Fibroblast of the aortic adventitia (primary cell): ENCODE measurements around the gene SCMH1. TPM values are rescaled to one million over a fixed set of nuclear protein-coding genes. Genes with fewer than 3 reads are reported as not detected.

Source experiments
- DNase-seq: peaks from one replicate; pipeline ENCODE4 v3.0.0-alpha.2; 2010; ENCODE audit warnings: low read depth
- H3K4me3 ChIP-seq: 2 replicates; pipeline ENCODE4 v1.5.1; 2011; ENCODE audit warnings: low read depth, mild to moderate bottlenecking, control low read depth, low read length, moderate library complexity
- total RNA-seq: library from RNA; depleted of rRNA; stranded (reverse); fragments of >200 nt; gene quantifications from 2 replicates; pipeline ENCODE4 v1.2.3, GENCODE V29; 2012; ENCODE audit warnings: low replicate concordance
- TF ChIP-seq, protein P1 (sequence below): IDR thresholded peaks from 2 replicates; pipeline ENCODE4 v1.5.1; 2011; ENCODE audit warnings: mild to moderate bottlenecking, low read length, control low read depth, inconsistent platforms; ENCODE audit not compliant: insufficient read depth

Gene SCMH1
- total RNA-seq, 1 donor, result 12.1 TPM

DNA sequence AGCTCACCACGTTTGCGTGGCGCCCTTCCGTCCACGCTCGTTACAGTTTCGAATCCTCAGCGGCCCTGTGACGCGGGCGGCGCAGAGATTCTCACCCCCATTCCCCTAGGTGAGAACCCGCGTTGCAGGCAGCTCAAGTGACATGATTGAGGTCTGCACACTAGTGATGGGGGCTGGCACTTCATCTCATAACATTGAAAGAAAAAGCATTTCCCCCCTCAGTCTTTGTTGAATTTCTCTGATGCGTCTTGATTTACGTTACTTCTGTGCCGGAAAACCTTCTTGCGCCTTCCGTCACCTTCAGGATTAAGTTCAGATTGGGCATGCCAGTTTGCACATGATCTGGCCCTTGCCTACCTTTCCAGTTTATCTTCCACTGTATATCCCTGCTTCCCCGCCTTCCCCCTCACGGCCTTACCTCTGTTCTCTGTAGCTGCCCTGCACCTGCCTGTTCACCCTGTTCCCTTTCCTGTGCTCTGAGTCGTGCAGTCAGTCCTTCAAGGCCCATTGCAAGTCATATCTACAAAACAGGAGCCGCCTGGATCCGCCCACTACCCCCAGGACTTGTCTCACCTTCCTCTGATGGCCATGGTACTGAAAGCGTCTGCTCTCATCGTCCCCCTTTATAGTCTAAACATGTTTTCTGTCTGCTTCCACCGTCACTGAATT is 261.5 kb downstream of the SCMH1 start:
- H3K4me3 ChIP-seq, result peak overlapping the region; percentile 83
- DNase-seq, result peak; percentile 16
- TF ChIP-seq, protein P1, sequence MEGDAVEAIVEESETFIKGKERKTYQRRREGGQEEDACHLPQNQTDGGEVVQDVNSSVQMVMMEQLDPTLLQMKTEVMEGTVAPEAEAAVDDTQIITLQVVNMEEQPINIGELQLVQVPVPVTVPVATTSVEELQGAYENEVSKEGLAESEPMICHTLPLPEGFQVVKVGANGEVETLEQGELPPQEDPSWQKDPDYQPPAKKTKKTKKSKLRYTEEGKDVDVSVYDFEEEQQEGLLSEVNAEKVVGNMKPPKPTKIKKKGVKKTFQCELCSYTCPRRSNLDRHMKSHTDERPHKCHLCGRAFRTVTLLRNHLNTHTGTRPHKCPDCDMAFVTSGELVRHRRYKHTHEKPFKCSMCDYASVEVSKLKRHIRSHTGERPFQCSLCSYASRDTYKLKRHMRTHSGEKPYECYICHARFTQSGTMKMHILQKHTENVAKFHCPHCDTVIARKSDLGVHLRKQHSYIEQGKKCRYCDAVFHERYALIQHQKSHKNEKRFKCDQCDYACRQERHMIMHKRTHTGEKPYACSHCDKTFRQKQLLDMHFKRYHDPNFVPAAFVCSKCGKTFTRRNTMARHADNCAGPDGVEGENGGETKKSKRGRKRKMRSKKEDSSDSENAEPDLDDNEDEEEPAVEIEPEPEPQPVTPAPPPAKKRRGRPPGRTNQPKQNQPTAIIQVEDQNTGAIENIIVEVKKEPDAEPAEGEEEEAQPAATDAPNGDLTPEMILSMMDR, result no peak

DNA sequence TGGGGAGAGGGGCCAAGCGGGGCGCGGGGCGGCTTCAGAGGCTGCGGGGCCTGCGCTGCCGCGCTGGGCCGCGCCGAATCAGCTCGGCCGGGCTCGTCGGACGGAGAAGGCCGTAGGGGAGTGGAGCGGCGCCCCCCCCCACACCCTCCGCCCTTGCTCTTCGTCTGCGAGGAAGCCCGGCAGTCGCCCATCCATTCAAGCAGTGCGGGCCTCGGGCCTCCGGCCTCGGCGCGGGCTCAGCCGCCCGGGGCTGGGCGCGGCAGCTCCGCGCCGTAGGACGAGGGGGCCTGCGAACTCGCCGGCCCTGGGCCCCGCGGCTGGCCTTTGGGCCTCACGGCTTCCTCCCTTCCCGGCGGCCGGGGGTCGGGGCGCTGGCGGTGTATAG is 262.0 kb downstream of the SCMH1 start:
- no peak for DNase-seq
- H3K4me3 ChIP-seq, result peak overlapping the region; percentile 83
- TF ChIP-seq, protein P1, result no peak

DNA sequence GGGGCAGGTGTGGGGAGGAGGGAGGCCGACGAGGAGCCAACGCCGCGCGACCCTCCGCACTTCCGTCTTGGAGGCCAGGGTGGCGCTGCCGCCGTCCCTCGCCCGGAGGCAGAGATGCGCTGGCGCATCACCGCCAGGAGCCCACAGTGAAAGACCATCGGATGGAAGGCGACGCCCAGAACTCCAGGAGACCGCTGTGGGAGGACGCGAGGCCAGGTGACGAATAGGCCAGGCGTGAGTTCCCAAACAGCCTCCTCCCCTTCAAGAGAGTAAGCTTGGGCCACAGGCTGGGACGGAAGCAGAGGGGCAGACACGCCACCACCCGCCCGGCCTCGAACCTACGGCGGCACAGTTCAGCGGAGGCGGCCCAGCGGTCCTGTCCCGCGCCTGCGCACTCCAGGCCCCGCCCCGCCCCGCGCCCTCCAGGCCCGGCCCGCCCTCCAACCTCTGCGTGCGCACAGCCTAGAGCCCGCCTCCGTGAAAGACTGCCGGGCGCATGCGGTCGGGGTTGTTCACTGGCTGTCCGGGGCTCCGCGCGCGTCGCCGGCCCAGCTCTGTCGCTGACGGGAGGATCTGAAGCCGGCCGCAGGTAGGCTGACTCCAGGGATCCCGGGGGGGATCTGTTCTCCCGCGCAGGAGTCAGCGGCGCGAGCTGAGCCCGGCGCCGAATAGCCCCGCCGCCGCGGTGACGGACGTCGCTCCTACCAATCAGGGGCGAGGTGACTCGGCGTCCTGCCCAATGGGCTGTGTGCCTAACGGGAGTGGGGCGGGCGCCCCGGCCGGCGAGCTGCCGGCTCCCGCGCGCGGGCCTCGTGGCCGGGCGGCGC is 262.7 kb downstream of the SCMH1 start, which contains the start of gene CTPS1:
CTPS1 (plus strand) TSS at position 456 of the 827 bp plus-strand sequence. CDS start 3,595 bp downstream, outside the sequence.
- TF ChIP-seq, protein P1, result peak; percentile 23
- DNase-seq, result peak; percentile 92
- peak within 1 kb of the TSS; percentile 83 for H3K4me3 ChIP-seq

DNA sequence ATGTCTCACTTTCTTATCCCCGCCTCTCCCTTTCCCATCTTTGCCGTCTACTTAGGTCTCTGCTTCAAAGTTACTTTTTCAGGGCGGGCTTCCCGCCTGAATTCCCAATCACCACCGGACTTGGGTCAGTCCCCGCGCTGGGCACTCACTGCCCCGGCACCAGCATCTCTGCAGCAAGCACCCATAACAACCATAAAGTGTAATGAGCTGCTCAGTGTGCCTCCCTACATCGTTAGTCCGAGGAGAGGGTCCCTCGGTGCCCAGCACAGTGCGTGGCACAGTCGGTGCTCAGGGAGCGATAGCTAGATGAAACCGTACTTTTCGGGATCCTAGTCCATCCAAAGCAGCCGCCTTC is 263.2 kb downstream of the SCMH1 start:
- peak overlapping the region; percentile 83 for H3K4me3 ChIP-seq
- TF ChIP-seq, protein P1, result no peak
- DNase-seq, result no peak

DNA sequence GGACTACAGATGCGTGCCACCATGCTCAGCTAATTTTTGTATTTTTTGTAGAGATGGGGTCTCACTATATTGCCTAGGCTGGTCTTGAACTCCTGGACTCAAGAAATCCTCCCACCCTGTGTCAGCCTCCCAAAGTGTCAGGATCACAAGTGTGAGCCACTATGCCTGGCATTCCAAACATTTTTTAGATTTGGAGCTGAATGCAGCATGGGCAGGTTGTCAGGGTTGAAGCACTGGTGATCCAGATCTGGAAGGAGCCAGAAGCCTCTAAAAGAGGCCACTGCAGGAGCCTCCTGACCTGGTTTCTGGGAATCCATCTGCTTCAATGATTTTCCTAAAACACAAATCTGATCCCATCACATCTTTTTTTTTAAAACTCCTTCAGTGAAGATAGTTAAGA is 264.4 kb downstream of the SCMH1 start:
- TF ChIP-seq, protein P1, result no peak
- peak; percentile 55 for DNase-seq
- no peak overlapping the region for H3K4me3 ChIP-seq

Other genes with a start within 250 kb of the SCMH1 start
- 0.09 and 0.57 TPM in 2 replicates for gene SLFNL1, start 220.6 kb downstream of the SCMH1 start, total RNA-seq
- not detected in 2 replicates for gene FOXO6, start 119.1 kb upstream of the SCMH1 start, total RNA-seq
- gene EDN2, start 242.4 kb upstream of the SCMH1 start, total RNA-seq, result not detected in 2 replicates